Testis (tissue), 3 donors: ENCODE measurements around the gene SCARF1. TPM values are rescaled to one million over a fixed set of nuclear protein-coding genes. Genes with fewer than 3 reads are reported as not detected.

Source experiments
- DNase-seq: peaks from one replicate; pipeline ENCODE4 v3.0.0-alpha.2; 2019
- H3K27ac ChIP-seq, 2 donors: fragments of 200-600 bp; sonication (generic); one replicate each; pipeline ENCODE4 v1.5.1; 2019
- H3K27me3 ChIP-seq: fragments of 200-600 bp; sonication (generic); one replicate; pipeline ENCODE4 v1.5.1; 2019
- H3K36me3 ChIP-seq: fragments of 200-600 bp; sonication (generic); one replicate; pipeline ENCODE4 v1.5.1; 2017; ENCODE audit warnings: low read depth; ENCODE audit errors: missing control alignments
- H3K4me1 ChIP-seq: fragments of 200-600 bp; sonication (generic); one replicate; pipeline ENCODE4 v1.5.1; 2019
- H3K4me3 ChIP-seq, 2 donors: fragments of 200-600 bp; sonication (generic); one replicate each; pipeline ENCODE4 v1.5.1; 2017 to 2019
- H3K9me3 ChIP-seq: fragments of 200-600 bp; sonication (generic); one replicate; pipeline ENCODE4 v1.5.1; 2017
- POLR2A ChIP-seq: fragments of 450-650 bp; IDR thresholded peaks from one replicate; pipeline ENCODE4 v1.6.1; 2017; ENCODE audit warnings: antibody characterized with exemption, mild to moderate bottlenecking, moderate library complexity
- WGBS, 2 donors: methylation state at CpG; one replicate each; pipeline ENCODE4 v1.1.5; 2018; 5-methylcytosine and 5-hydroxymethylcytosine counted together
- intact Hi-C: fragments of 100-400 bp; cut with DNase I; formaldehyde crosslinking; loops from one replicate; pipeline ENCODE4 v1.15.1; 2023; ENCODE audit warnings: low total_unique reads
- polyA plus RNA-seq: library from polyadenylated mRNA; stranded (reverse); fragments of 350-450 nt; fragmentation: Illumina TruSeq; extraction: RNeasy Lipid Tissue Mini Kit (QIAGEN cat#74804); gene quantifications from one replicate; pipeline ENCODE4 v1.2.3, GENCODE V29; 2014; ENCODE audit warnings: low read depth, low replicate concordance; ENCODE audit not compliant: insufficient read depth
- total RNA-seq, 2 donors: library from RNA; depleted of rRNA; stranded (reverse); fragments of >200 nt; gene quantifications; one replicate each; pipeline ENCODE4 v1.2.3, GENCODE V29; 2016
- TF ChIP-seq, protein P1 (sequence below), 3 experiments: fragments of 450-650 bp in 2 of 3; fragments of 200-600 bp in 1 of 3; sonication (generic) in 1 of 3; IDR thresholded peaks; one replicate each; pipeline ENCODE4 v1.5.1; 2016 to 2019; ENCODE audit warnings: antibody characterized with exemption in 3 of 3, mild to moderate bottlenecking in 2 of 3, moderate library complexity in 1 of 3

Gene SCARF1
- total and polyA plus RNA-seq, 3 donors from 2014 or later = 4.7 to 11.6 (median 9.3) TPM

DNA sequence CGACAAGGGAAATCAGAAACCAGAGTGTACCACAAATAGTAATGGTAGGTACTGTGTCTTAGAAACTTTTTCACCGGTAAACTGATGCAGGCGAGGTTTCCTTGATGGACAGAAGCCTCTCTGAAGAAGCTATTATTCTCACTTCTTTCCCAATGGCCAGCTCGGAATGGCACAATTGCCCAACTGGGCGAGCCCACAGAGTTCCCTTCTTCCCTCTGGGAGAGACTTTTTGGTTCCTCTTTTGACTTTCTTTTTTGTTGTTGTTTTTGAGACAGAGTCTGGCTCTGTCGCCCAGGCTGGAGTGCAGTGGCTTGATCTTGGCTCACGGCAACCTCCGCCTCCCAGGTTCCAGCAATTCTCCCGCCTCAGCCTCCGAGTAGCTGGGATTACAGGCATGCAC, 33.8 kb downstream of the SCARF1 start:
- Histone ChIP-seq H3K9me3 (no peaks in the 10 kb centered on the region), H3K4me1 (no peaks in the 10 kb centered on the region), H3K4me3 (no peak overlapping the region), H3K27me3 (no peaks in the 10 kb centered on the region), H3K27ac (no peak overlapping the region), H3K36me3 (no peaks in the 10 kb centered on the region)
- DNase-seq = no peak
- intact Hi-C loops = no loop called here
- 90 to 92% methylated on average over 10 of the region's 10 CpGs for WGBS, 2 donors
- TF ChIP-seq, protein P1, sequence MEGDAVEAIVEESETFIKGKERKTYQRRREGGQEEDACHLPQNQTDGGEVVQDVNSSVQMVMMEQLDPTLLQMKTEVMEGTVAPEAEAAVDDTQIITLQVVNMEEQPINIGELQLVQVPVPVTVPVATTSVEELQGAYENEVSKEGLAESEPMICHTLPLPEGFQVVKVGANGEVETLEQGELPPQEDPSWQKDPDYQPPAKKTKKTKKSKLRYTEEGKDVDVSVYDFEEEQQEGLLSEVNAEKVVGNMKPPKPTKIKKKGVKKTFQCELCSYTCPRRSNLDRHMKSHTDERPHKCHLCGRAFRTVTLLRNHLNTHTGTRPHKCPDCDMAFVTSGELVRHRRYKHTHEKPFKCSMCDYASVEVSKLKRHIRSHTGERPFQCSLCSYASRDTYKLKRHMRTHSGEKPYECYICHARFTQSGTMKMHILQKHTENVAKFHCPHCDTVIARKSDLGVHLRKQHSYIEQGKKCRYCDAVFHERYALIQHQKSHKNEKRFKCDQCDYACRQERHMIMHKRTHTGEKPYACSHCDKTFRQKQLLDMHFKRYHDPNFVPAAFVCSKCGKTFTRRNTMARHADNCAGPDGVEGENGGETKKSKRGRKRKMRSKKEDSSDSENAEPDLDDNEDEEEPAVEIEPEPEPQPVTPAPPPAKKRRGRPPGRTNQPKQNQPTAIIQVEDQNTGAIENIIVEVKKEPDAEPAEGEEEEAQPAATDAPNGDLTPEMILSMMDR (IDR thresholded peaks at IDR 0.05) = no peak
- no peak for TF ChIP-seq POLR2A

DNA sequence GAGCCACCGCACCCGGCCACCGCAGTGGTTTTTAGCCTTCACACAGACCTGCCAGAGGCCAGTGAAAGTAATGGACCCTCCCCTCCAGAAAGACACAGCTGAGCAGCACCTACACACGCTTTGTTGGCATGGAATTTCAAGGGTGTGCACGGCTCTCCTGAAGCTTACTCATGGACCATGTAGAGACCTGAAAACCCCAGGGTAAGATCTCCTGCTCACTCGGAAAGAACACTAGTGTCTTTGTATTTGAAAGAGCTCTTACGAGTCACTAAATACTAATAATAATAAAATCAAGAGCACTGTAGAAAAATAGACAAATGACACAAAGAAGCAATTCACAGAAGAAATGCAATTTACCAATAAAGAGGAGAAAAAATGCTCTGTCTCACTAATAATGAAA, 36.9 kb downstream of the SCARF1 start:
- no peaks in the 10 kb centered on the region for H3K36me3 ChIP-seq
- 93 to 94% methylated on average over 7 of the region's 7 CpGs for WGBS, 2 donors
- H3K9me3 ChIP-seq = no peaks in the 10 kb centered on the region
- H3K4me1 ChIP-seq = peaks cover 9% of the 10 kb centered on the region
- no peak overlapping the region for H3K27ac ChIP-seq
- intact Hi-C loops = no loop called here
- TF ChIP-seq, protein P1 (IDR thresholded peaks at IDR 0.05) = no peak
- no peak for TF ChIP-seq POLR2A
- no peak for DNase-seq
- no peak overlapping the region for H3K4me3 ChIP-seq
- no peaks in the 10 kb centered on the region for H3K27me3 ChIP-seq

DNA sequence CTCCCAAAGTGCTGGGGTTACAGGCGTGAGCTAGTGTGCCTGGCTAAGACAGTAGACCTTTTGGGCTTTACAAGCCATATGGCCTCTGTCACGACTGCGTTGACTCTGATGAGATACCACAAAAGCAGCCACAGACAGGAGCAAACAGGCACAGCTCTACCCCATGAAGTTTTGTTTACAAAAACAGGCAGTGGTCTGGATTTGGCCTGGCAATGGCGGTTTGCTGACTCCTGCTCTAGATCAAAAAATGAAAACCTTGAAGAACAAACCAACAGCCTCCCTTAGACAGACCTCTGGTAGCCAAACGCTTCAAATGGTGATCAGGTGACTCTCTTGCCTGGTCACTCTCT, 37.6 kb downstream of the SCARF1 start:
- peaks cover 9% of the 10 kb centered on the region for H3K4me1 ChIP-seq
- TF ChIP-seq, protein P1 (IDR thresholded peaks at IDR 0.05) = no peak
- no peaks in the 10 kb centered on the region for H3K36me3 ChIP-seq
- H3K9me3 ChIP-seq = no peaks in the 10 kb centered on the region
- no peak overlapping the region for H3K27ac ChIP-seq
- no peak overlapping the region for H3K4me3 ChIP-seq
- WGBS, 2 donors = 88 to 91% methylated on average over 5 of the region's 5 CpGs
- no peak for DNase-seq
- H3K27me3 ChIP-seq = no peaks in the 10 kb centered on the region
- intact Hi-C loops = no loop called here

DNA sequence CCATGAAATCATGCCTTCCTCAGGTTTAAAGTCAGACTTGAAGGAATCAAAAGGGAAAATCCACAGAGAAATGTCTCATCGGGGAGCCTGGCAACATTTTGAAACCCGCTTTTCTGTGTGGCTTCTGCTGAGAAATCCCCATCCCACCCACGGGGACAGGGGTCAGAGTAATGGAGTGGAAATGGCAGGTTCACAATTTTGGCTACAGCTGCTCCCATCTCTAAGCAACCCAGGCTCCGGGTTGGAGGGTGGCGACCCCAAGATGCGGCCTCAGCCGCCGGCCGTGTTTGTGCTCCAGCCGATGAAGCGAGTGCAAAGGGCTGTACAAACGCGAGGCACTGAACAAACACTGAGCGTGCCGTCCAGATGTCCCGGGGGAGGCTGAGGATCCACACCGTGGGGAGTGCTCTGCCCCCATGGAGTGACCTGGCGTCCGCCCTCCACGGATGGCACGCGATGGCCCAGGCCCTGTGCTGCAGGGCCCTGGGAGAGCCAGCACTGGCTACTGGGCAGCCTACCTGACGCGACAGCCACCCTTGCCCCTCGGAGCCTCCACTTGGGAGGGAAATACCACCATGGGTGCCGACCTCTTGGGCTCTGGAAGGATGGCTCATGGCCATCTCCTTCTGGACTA, 39.1 kb downstream of the SCARF1 start:
- peaks cover 9% of the 10 kb centered on the region for H3K4me1 ChIP-seq
- H3K27ac ChIP-seq = no peak overlapping the region
- WGBS, 2 donors = 84 to 89% methylated on average over 14 to 26 of the region's 26 CpGs
- no peaks in the 10 kb centered on the region for H3K27me3 ChIP-seq
- H3K36me3 ChIP-seq = no peaks in the 10 kb centered on the region
- H3K9me3 ChIP-seq = no peaks in the 10 kb centered on the region
- no peak overlapping the region for H3K4me3 ChIP-seq
- intact Hi-C loops = no loop called here
- no peak for DNase-seq
- no peak for TF ChIP-seq POLR2A
- TF ChIP-seq, protein P1 (IDR thresholded peaks at IDR 0.05) = no peak

DNA sequence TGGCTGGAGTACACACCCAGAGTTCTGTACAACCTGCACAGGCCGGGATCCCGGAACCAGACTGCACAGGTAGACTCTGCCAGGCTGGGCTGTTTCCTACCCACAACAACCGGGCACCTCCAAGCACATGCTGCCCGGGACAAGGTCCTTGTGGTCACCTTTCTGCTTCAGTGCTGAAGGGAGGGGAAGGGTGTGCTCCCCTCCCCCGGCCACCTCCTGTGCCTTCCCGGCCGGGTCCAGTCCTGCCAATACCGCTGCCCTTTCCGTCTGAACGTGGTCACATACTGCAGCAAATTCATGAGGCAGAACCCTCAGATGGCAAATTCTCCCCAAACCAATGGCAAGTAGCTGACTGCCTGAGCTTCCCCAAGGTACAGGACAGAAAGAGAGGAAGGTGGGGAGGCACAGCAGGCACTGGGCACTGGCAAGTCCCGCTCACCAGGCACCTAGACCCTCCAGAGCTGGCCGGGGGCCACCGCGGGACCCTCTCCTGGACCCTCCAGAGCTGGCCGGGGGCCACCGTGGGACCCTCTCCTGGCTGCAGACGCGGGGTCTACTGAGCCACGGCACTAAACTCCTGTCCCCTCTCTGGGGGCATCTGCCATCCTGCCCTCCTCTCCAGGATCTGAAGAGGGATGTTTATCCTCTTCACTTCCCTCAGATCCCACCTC, 39.7 kb downstream of the SCARF1 start:
- Histone ChIP-seq H3K36me3 (no peaks in the 10 kb centered on the region), H3K9me3 (no peaks in the 10 kb centered on the region), H3K4me1 (peaks cover 9% of the 10 kb centered on the region), H3K27ac (no peak overlapping the region), H3K4me3 (no peak overlapping the region), H3K27me3 (no peaks in the 10 kb centered on the region)
- intact Hi-C loops = no loop called here
- WGBS, 2 donors = 73 to 79% methylated on average over 7 to 14 of the region's 19 CpGs
- no peak for DNase-seq
- TF ChIP-seq, protein P1 (IDR thresholded peaks at IDR 0.05) = no peak
- no peak for TF ChIP-seq POLR2A
